Suppressor macrophage (primary cell): ENCODE measurements around the gene BAIAP3.

Source experiments
- DNase-seq, 4 experiments: peaks; one replicate each; pipeline ENCODE4 v3.0.0-alpha.2; 2020 to 2022

BAIAP3 gene

GRCh38 chr16:1392826-1393225, 59.4 kb downstream of the BAIAP3 start:
- DNase-seq, result no peak

- DNase-seq, result no peak
Measured at GRCh38 chr16:1393613-1394176, 60.2 kb downstream of the BAIAP3 start.

- DNase-seq, result no peak
Measured at GRCh38 chr16:1394367-1394951, 61.0 kb downstream of the BAIAP3 start.

GRCh38 chr16:1395444-1396031, 62.1 kb downstream of the BAIAP3 start:
- no peak for DNase-seq

- DNase-seq, result no peak
Measured at GRCh38 chr16:1397779-1398178, 64.3 kb downstream of the BAIAP3 start.

- no peak for DNase-seq
Measured at GRCh38 chr16:1398351-1398750, 64.9 kb downstream of the BAIAP3 start.
